WTC11 (cell line): ENCODE measurements around the gene EIF1B. TPM values are rescaled to one million over a fixed set of nuclear protein-coding genes. Genes with fewer than 3 reads are reported as not detected.
A peak's percentile ranks its signal among the peaks of the same experiment; 100 is the strongest.

Source experiments
- ATAC-seq: fragments of 200-7000 bp; cut with Tn5 transposase; 2 replicates; pipeline ENCODE4 v1.10.0; 2021; ENCODE audit warnings: mild to moderate bottlenecking, moderate library complexity
- CTCF ChIA-PET: fragments of 300-600 bp; sonication (Branson Sonifier 250); formaldehyde crosslinking; loops from one replicate; lab custom pipeline; 2021; ENCODE audit warnings: antibody characterized with exemption; lab: Charles Lee
- POLR2A ChIA-PET: fragments of 350-600 bp; sonication (Branson Sonifier 250); formaldehyde crosslinking; loops from one replicate; lab custom pipeline; 2021; ENCODE audit warnings: antibody characterized with exemption; lab: Charles Lee
- DNase-seq: peaks from one replicate; pipeline ENCODE4 v3.0.0; 2021; ENCODE audit warnings: low spot score
- H3K27ac Mint-ChIP-seq: 2 replicates; pipeline ENCODE4 v1.8.0; 2021; ENCODE audit warnings: mixed read lengths
- H3K27me3 Mint-ChIP-seq: 2 replicates; pipeline ENCODE4 v1.8.0; 2021; ENCODE audit warnings: low read depth, mild to moderate bottlenecking, moderate library complexity, mixed read lengths
- H3K36me3 Mint-ChIP-seq: 2 replicates; pipeline ENCODE4 v1.8.0; 2021; ENCODE audit warnings: mixed read lengths
- H3K4me1 Mint-ChIP-seq: 2 replicates; pipeline ENCODE4 v1.8.0; 2022; ENCODE audit warnings: mixed read lengths
- H3K4me3 Mint-ChIP-seq: 2 replicates; pipeline ENCODE4 v1.8.0; 2021; ENCODE audit warnings: mild to moderate bottlenecking, moderate library complexity, mixed read lengths
- H3K9me3 Mint-ChIP-seq: 2 replicates; pipeline ENCODE4 v1.8.0; 2021; ENCODE audit warnings: mixed read lengths
- AR ChIP-seq: fragments of 250-450 bp; sonication (Bioruptor Pico); IDR thresholded peaks from 2 replicates; pipeline ENCODE4 v1.9.0; 2021; ENCODE audit warnings: mild to moderate bottlenecking
- ATF6 ChIP-seq: sonication (generic); formaldehyde crosslinking; IDR thresholded peaks from 2 replicates; pipeline ENCODE4 v1.8.1; 2023; ENCODE audit warnings: mild to moderate bottlenecking, missing genetic modification reagents
- CBFB ChIP-seq: sonication (generic); formaldehyde crosslinking; IDR thresholded peaks from 2 replicates; pipeline ENCODE4 v1.8.1; 2022; ENCODE audit warnings: mild to moderate bottlenecking, low read depth, missing genetic modification reagents
- CREM ChIP-seq: sonication (generic); formaldehyde crosslinking; IDR thresholded peaks from 2 replicates; pipeline ENCODE4 v1.8.1; 2022; ENCODE audit warnings: mild to moderate bottlenecking, missing genetic modification reagents, moderate library complexity
- FOXP1 ChIP-seq: sonication (generic); formaldehyde crosslinking; IDR thresholded peaks from 2 replicates; pipeline ENCODE4 v1.8.0; 2022; ENCODE audit warnings: missing genetic modification reagents, mild to moderate bottlenecking, moderate library complexity, borderline replicate concordance
- GABPB1 ChIP-seq: sonication (generic); formaldehyde crosslinking; IDR thresholded peaks from 2 replicates; pipeline ENCODE4 v1.8.1; 2023; ENCODE audit warnings: mild to moderate bottlenecking, missing genetic modification reagents
- HMGXB4 ChIP-seq: sonication (generic); formaldehyde crosslinking; IDR thresholded peaks from 2 replicates; pipeline ENCODE4 v1.8.1; 2023; ENCODE audit warnings: mild to moderate bottlenecking, moderate library complexity, missing genetic modification reagents
- JUN ChIP-seq: sonication (generic); formaldehyde crosslinking; IDR thresholded peaks from 2 replicates; pipeline ENCODE4 v1.8.0; 2023; ENCODE audit warnings: mild to moderate bottlenecking, missing genetic modification reagents
- MXD4 ChIP-seq: fragments of 250-450 bp; sonication (Bioruptor Pico); IDR thresholded peaks from 2 replicates; pipeline ENCODE4 v1.8.0; 2021; ENCODE audit warnings: mild to moderate bottlenecking, moderate library complexity, borderline replicate concordance
- MYBL2 ChIP-seq: sonication (generic); formaldehyde crosslinking; IDR thresholded peaks from 2 replicates; pipeline ENCODE4 v1.8.1; 2023; ENCODE audit warnings: mild to moderate bottlenecking, moderate library complexity, missing genetic modification reagents
- NFE2L1 ChIP-seq: sonication (generic); formaldehyde crosslinking; IDR thresholded peaks from 2 replicates; pipeline ENCODE4 v1.8.1; 2023; ENCODE audit warnings: missing genetic modification reagents
- SMAD3 ChIP-seq: sonication (generic); formaldehyde crosslinking; IDR thresholded peaks from 2 replicates; pipeline ENCODE4 v1.8.0; 2022; ENCODE audit warnings: missing genetic modification reagents, mild to moderate bottlenecking, borderline replicate concordance
- SP1 ChIP-seq: sonication (generic); formaldehyde crosslinking; conservative IDR thresholded peaks from 2 replicates; pipeline ENCODE4 v1.8.1; 2022; ENCODE audit warnings: missing genetic modification reagents
- ZNF263 ChIP-seq: sonication (generic); formaldehyde crosslinking; IDR thresholded peaks from 2 replicates; pipeline ENCODE4 v1.8.1; 2022; ENCODE audit warnings: low read depth, mild to moderate bottlenecking, moderate library complexity, missing genetic modification reagents
- ZNF671 ChIP-seq: fragments of 250-450 bp; sonication (Bioruptor Pico); IDR thresholded peaks from 2 replicates; pipeline ENCODE4 v1.8.0; 2021; ENCODE audit warnings: mild to moderate bottlenecking
- total RNA-seq: library from RNA; stranded (reverse); gene quantifications from 3 replicates; pipeline ENCODE4 v1.2.3, GENCODE V29; 2021
- TF ChIP-seq, protein P1 (sequence below): fragments of 250-450 bp; sonication (Bioruptor Pico); IDR thresholded peaks from 2 replicates; pipeline ENCODE4 v1.9.0; 2021; ENCODE audit warnings: mild to moderate bottlenecking
- TF ChIP-seq, protein P2 (sequence below): sonication (generic); formaldehyde crosslinking; IDR thresholded peaks from 2 replicates; pipeline ENCODE4 v1.8.0; 2023; ENCODE audit warnings: missing genetic modification reagents

EIF1B gene
- total RNA-seq, 1 experiment from 2014 or later, result 82.0 TPM

GRCh38 chr3:40307176-40307575, 2.3 kb upstream of the EIF1B start:
- DNase-seq (no peak), ATAC-seq (no peak)
- ChIA-PET POLR2A (no interaction called here), CTCF (interaction anchor here (1.3 kb wide), 1 partner anchor 115 kb away, joined by 4 read pairs; no protein-coding TSS in a partner anchor)
- TF ChIP-seq CREM (CRISPR knock-in tag) (no peak), MXD4 (CRISPR knock-in tag) (no peak), CBFB (CRISPR knock-in tag) (no peak), JUN (CRISPR knock-in tag) (no peak), SMAD3 (no peak)
- TF ChIP-seq, protein P1, sequence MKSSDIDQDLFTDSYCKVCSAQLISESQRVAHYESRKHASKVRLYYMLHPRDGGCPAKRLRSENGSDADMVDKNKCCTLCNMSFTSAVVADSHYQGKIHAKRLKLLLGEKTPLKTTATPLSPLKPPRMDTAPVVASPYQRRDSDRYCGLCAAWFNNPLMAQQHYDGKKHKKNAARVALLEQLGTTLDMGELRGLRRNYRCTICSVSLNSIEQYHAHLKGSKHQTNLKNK (CRISPR knock-in tag), result no peak
- Mint-ChIP-seq H3K4me1 (peaks cover 18% of the 10 kb centered on the region), H3K4me3 (no peak overlapping the region), H3K27ac (no peak overlapping the region), H3K27me3 (no peaks in the 10 kb centered on the region), H3K36me3 (peaks cover 19% of the 10 kb centered on the region), H3K9me3 (no peaks in the 10 kb centered on the region)

- H3K4me3 Mint-ChIP-seq, result peak overlapping the region; percentile 97
- CTCF ChIA-PET, result interaction anchor here (0.6 to 2.0 kb wide), 44 partner anchors 9 to 862 kb away, joined by 3 to 49 read pairs (median 4); partner anchors contain the start of genes RPL14, ZNF619 and ZNF620
- TF ChIP-seq CREM (CRISPR knock-in tag) (peak; percentile 2; the same call in 1 of the 2 replicates), ZNF263 (CRISPR knock-in tag) (0 out of 2 replicates have a peak, but pooled peaks have one; percentile 25), MYBL2 (CRISPR knock-in tag) (no peak), SMAD3 (peak; percentile 84; the same call in 1 of the 2 replicates), ATF6 (no peak), NFE2L1 (CRISPR knock-in tag) (no peak), SP1 (no peak)
- TF ChIP-seq, all 79 proteins: peak for 3
- H3K27ac Mint-ChIP-seq, result peak overlapping the region; percentile 89
- ATAC-seq (peak; percentile 33), DNase-seq (no peak)
- POLR2A ChIA-PET, result interaction anchor here (0.6 to 1.9 kb wide), 7 partner anchors 18 to 144 kb away, joined by 3 to 6 read pairs (median 3); no protein-coding TSS in a partner anchor
- H3K9me3 Mint-ChIP-seq, result no peaks in the 10 kb centered on the region
- H3K27me3 Mint-ChIP-seq, result no peaks in the 10 kb centered on the region
- peaks cover 18% of the 10 kb centered on the region for H3K4me1 Mint-ChIP-seq
- H3K36me3 Mint-ChIP-seq, result peaks cover 33% of the 10 kb centered on the region
Measured at GRCh38 chr3:40308725-40309417, 636 bp upstream of the EIF1B start.

DNA sequence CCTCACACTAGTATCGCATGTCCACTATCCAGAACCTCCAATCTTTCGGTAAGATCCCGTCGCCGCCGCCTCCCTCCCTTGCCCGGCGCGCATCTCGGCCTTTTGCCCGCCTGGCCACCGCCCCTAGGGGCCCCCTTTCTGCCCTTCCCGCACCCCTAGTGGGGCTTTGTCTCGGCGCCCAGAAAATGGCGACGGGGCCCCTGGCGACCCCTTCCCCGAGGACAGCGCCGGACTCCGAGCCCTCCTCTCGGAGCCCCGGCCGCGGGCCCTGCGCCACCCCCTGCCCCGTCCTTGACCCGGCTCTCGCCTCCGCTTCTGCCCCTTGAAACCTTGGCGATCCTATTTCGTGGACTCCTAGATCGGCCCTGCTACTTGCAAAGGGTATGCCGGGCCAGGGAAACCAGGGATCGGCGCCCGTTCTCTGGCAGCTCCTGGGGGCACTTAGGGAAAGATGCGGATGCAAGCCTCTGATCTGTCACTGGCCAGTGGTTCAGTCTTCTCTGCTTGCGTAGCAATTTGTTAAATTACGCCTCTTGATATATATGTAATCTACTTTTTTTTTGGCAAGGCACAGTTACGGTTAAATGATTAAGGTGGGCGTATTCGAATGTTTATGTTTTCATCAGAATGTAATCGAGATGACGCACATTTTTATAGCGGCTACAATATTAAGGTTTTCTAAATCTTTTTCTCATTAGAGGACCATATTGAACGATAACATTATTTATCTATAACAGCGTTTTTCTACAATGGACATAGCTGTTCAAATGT, 603 bp downstream of the EIF1B start:
- H3K9me3 Mint-ChIP-seq, result no peaks in the 10 kb centered on the region
- CTCF ChIA-PET, result interaction anchor here (1.0 to 2.0 kb wide), 15 partner anchors 13 to 586 kb away, joined by 4 to 49 read pairs (median 7); partner anchors contain the start of gene RPL14
- POLR2A ChIA-PET, result interaction anchor here (0.7 to 1.9 kb wide), 6 partner anchors 20 to 1598 kb away, joined by 3 to 8 read pairs (median 4); no protein-coding TSS in a partner anchor
- TF ChIP-seq FOXP1, result no peak
- no peak for TF ChIP-seq AR (CRISPR knock-in tag)
- TF ChIP-seq HMGXB4, result peak; percentile 17; the same call in 1 of the 2 replicates
- TF ChIP-seq, protein P2, sequence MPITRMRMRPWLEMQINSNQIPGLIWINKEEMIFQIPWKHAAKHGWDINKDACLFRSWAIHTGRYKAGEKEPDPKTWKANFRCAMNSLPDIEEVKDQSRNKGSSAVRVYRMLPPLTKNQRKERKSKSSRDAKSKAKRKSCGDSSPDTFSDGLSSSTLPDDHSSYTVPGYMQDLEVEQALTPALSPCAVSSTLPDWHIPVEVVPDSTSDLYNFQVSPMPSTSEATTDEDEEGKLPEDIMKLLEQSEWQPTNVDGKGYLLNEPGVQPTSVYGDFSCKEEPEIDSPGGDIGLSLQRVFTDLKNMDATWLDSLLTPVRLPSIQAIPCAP (CRISPR knock-in tag), result no peak
- TF ChIP-seq GABPB1, result 0 out of 2 replicates have a peak, but pooled peaks have one; percentile 19
- 0 out of 2 replicates have a peak, but pooled peaks have one; percentile 14 for TF ChIP-seq ZNF671 (CRISPR knock-in tag)

More for the DNA sequence above, 603 bp downstream of the EIF1B start:
- Mint-ChIP-seq H3K27ac (peak overlapping the region; percentile 97), H3K4me1 (peaks cover 18% of the 10 kb centered on the region), H3K36me3 (peaks cover 33% of the 10 kb centered on the region), H3K4me3 (peak overlapping the region; percentile 97), H3K27me3 (no peaks in the 10 kb centered on the region)
- DNase-seq (peak; percentile 45), ATAC-seq (peak; percentile 8)
